ENCODE measurements around the gene MPI. TPM values are rescaled to one million over a fixed set of nuclear protein-coding genes. Genes with fewer than 3 reads are reported as not detected.

MPI gene
- total and polyA plus RNA-seq, 2 of the 8 experiments (the other 6 are each of a cell fraction or from before 2014, with no cell fraction given): 31.0 to 74.8 TPM

DNA sequence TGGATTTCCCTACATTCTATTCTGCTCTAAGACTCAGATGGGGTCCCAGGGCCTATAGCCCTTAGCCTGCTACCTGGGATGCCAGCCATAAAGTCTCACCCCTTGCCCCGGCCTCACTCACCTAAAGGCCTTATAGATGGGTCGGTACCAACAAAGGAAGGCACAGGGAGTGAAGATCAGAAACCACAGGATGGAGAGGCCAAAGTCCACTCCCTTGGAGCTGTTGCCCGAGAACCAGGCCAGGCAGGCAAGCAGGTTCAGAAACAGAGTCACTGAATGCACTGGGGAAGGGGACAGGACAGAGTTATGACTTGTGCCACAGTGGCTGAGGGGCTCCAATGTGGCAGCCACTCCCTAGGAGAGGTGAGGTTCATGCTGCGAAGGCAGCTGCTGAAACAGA lies 39.4 kb upstream of the MPI start:
- ChIA-PET POLR2A (ENCODE audit: partially characterized antibody) (no interaction called here), CTCF (ENCODE audit: partially characterized antibody) (interaction anchor here (1.0 to 2.0 kb wide), 3 partner anchors 10 to 56 kb away, joined by 3 to 9 read pairs (median 3); no protein-coding TSS in a partner anchor)
- FAIRE-seq (no peak), DNase-seq (ENCODE audit: low read depth in 1 of 2, low spot score in 2 of 2) (no peak)
- Histone ChIP-seq H3K9me3 (ENCODE audit: insufficient read depth in 2 of 2, low read depth in 1 of 2, low read length in 1 of 2) (no peaks in the 10 kb centered on the region), H2BK15ac (ENCODE audit: low read length) (no peak overlapping the region), H3K4ac (replicated peaks; ENCODE audit: insufficient read length, low read depth, low read length) (no peak overlapping the region), H2BK5ac (ENCODE audit: low read depth, low read length) (no peak overlapping the region), H3K36me3 (ENCODE audit: control insufficient read depth in 2 of 4, insufficient read depth in 4 of 4, low read length in 3 of 4) (peaks cover 4 to 30% (median 15%) of the 10 kb centered on the region in 4 experiments; a peak in 6 of 8 replicates), H3K18ac (ENCODE audit: extremely low read depth, low read length) (no peak overlapping the region), H4K91ac (replicated peaks; ENCODE audit: insufficient read length, low read length) (no peak overlapping the region), H3K4me3 (ENCODE audit: extremely low read depth in 1 of 4, insufficient read depth in 2 of 4, low read depth in 3 of 4, low read length in 4 of 4) (no peak overlapping the region), H3K79me1 (ENCODE audit: low read depth, low read length) (no peaks in the 10 kb centered on the region), H3K14ac (ENCODE audit: insufficient read length) (no peak overlapping the region), H3K56ac (replicated peaks; ENCODE audit: insufficient read length, low read depth, low read length) (no peak overlapping the region), H2BK120ac (replicated peaks; ENCODE audit: low read depth, low read length) (no peak overlapping the region), H2AFZ (ENCODE audit: low read length) (no peak overlapping the region), H3K23ac (ENCODE audit: insufficient read length) (no peak overlapping the region), H4K5ac (ENCODE audit: insufficient read length, low read depth, low read length) (no peak overlapping the region), H4K8ac (ENCODE audit: extremely low read depth, insufficient read depth, low read length) (no peak overlapping the region), H3K9ac (replicated peaks in 1 of 4; ENCODE audit: extremely low read depth in 1 of 4, low read depth in 3 of 4, low read length in 3 of 4) (no peak overlapping the region), H4K20me1 (replicated peaks in 1 of 2; ENCODE audit: control insufficient read depth in 1 of 2, insufficient read depth in 2 of 2, low read length in 2 of 2) (peaks cover 0 to 4% of the 10 kb centered on the region in 2 experiments), H2AK5ac (ENCODE audit: low read depth, low read length) (no peak overlapping the region), H2BK12ac (ENCODE audit: low read depth, low read length) (no peak overlapping the region), H3K4me1 (replicated peaks in 1 of 4; ENCODE audit: control insufficient read depth in 3 of 4, insufficient read depth in 4 of 4, low read length in 3 of 4) (peaks cover 0 to 1% (median 0%) of the 10 kb centered on the region in 4 experiments; a peak in 1 of 7 replicates), H3K27ac (ENCODE audit: low read depth, low read length) (no peak overlapping the region), H3K79me2 (ENCODE audit: control insufficient read depth in 1 of 2, insufficient read depth in 2 of 2, low read length in 2 of 2) (no peaks in the 10 kb centered on the region), H3K27me3 (replicated peaks in 1 of 4; ENCODE audit: control insufficient read depth in 3 of 4, extremely low read depth in 1 of 4, insufficient read depth in 3 of 4, low read length in 3 of 4) (no peaks in the 10 kb centered on the region), H3K23me2 (ENCODE audit: low read depth, low read length) (no peaks in the 10 kb centered on the region), H3K4me2 (ENCODE audit: insufficient read depth in 1 of 2, low read depth in 2 of 2, low read length in 2 of 2) (no peak overlapping the region), H2BK20ac (ENCODE audit: low read length) (no peak overlapping the region)
- TF ChIP-seq PHF8 (conservative IDR thresholded peaks at IDR 0.05; ENCODE audit: low read depth, low read length) (no peak), CEBPB (IDR thresholded peaks at IDR 0.05; ENCODE audit: low read depth, low read length) (no peak), ASH2L (IDR thresholded peaks at IDR 0.05; ENCODE audit: low read length) (no peak), TEAD4 (IDR thresholded peaks at IDR 0.05; ENCODE audit: low read depth, low read length) (no peak), FOSL1 (IDR thresholded peaks at IDR 0.05; ENCODE audit: insufficient read depth, low read depth, low read length) (no peak), RAD21 (IDR thresholded peaks at IDR 0.05 in 1 of 2, conservative IDR thresholded peaks at IDR 0.05 in 1 of 2; ENCODE audit: low read depth in 2 of 2, low read length in 2 of 2) (no peak), SRF (IDR thresholded peaks at IDR 0.05; ENCODE audit: low read depth, low read length) (no peak), SP1 (IDR thresholded peaks at IDR 0.05; ENCODE audit: low read depth, low read length) (no peak)
- WGBS, 2 experiments (ENCODE audit: extremely low coverage in 1 of 2, insufficient coverage in 1 of 2, insufficient read length in 1 of 2, insufficient replicate concordance in 2 of 2, low coverage in 1 of 2, low lambda C conversion rate in 2 of 2, missing lambda C conversion rate in 1 of 2): 92% methylated on average over 4 of the region's 4 CpGs; no CpG with 5 or more reads in 1 of the 2 experiments
